H1 (cell line): ENCODE measurements around the gene CTIF. TPM values are rescaled to one million over a fixed set of nuclear protein-coding genes. Genes with fewer than 3 reads are reported as not detected.

ENCODE experiments used
- BCL11A ChIP-seq, 2 experiments: IDR thresholded peaks; one replicate each; pipeline ENCODE4 v1.6.1; 2011; ENCODE audit warnings: low read depth in 2 of 2, low read length in 2 of 2, mild to moderate bottlenecking in 2 of 2
- CBX8 ChIP-seq: fragments of 300-800, 300-1000 bp; sonication (generic); IDR thresholded peaks from 2 replicates; pipeline ENCODE4 v1.7.1; 2016; ENCODE audit warnings: low read depth, low read length, borderline replicate concordance
- FOSL1 ChIP-seq: IDR thresholded peaks from 2 replicates; pipeline ENCODE4 v1.6.1; 2011; ENCODE audit warnings: mild to moderate bottlenecking, low read depth, low read length, moderate library complexity; ENCODE audit not compliant: insufficient read depth
- NRF1 ChIP-seq: IDR thresholded peaks from 2 replicates; pipeline ENCODE4 v1.6.1; 2011; ENCODE audit warnings: mild to moderate bottlenecking, low read depth, low read length, improper control_type of control experiment
- RNF2 ChIP-seq: fragments of 200-900, 300-1000 bp; sonication (generic); IDR thresholded peaks from 2 replicates; pipeline ENCODE4 v1.7.1; 2016; ENCODE audit warnings: borderline replicate concordance, low read depth, mild to moderate bottlenecking, antibody characterized with exemption, low read length; ENCODE audit not compliant: poor library complexity, severe bottlenecking; ENCODE audit errors: missing control alignments
- polyA plus RNA-seq, 7 experiments: library from polyadenylated mRNA; depleted of rRNA in 3 of 7; stranded (reverse) in 5 of 7; unstranded in 2 of 7; fragments of >200 nt in 5 of 7; fragments of 200-250 nt in 2 of 7; gene quantifications; 1 replicate in 5 of 7; 2 replicates in 1 of 7; 4 replicates in 1 of 7; pipeline versions ENCODE4 v1.2.1 to v1.2.3, GENCODE V29; 2011 to 2013; ENCODE audit warnings: missing spikeins in 2 of 7, mixed read lengths in 2 of 7
- total RNA-seq: library from RNA; stranded (reverse); fragmentation: NEBNext Ultra II Directional; extraction: Animal tissue kit (Norgen Biotek cat#: 25700); gene quantifications from 2 replicates; pipeline ENCODE4 v1.2.1, GENCODE V29; 2021
- TF ChIP-seq, protein P1 (sequence below): IDR thresholded peaks from 2 replicates; pipeline ENCODE4 v1.6.1; 2012; ENCODE audit warnings: low read length, inconsistent platforms

CTIF gene
- total and polyA plus RNA-seq, 2 of the 8 experiments (the other 6 are each of a cell fraction or from before 2014, with no cell fraction given) = 9.0 to 17.8 TPM

DNA sequence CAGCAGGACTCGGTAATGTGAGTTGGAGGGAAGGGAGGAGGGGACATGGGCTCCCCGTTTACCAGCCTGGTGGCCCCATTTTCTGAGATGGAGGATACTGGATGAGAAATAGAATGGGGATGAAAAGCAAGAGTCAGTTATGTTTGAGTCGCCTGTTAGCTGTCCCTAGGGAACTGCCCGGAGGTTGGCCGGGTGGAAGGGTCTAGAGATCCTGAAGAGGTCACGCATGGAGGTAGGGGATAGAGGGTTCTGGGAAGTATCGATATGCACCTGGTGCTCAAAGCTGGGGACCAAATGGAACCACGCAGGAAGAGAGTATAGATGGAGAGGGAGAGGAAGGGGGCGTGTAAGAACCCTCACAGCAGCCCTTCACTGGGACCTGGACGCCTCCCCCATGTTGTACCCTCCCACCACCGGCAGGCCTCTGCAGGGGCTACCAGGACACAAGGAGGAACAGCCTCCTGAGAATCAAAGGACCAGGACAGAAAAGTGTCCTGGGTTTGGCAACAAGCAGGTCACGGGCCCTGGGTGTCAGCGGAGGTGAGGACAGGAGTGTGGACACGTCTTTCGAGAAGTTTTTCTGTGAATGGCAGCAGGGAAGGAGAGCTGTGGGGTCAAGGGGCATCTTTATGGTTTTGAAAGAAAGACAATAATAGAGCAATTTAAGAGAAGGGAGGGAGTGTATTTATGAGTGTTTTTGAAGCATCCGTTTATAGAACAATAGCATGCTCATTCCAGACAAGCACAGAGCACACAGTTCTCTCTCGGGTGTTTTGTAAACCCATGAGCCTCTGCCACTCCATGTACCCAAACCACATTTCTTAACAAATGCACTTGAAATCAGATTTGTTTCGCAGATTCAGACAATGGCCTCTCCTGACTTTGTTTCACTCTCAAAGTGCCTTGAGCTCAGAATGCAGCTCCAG is 279.8 kb downstream of the CTIF start (continued):
- TF ChIP-seq, protein P1, sequence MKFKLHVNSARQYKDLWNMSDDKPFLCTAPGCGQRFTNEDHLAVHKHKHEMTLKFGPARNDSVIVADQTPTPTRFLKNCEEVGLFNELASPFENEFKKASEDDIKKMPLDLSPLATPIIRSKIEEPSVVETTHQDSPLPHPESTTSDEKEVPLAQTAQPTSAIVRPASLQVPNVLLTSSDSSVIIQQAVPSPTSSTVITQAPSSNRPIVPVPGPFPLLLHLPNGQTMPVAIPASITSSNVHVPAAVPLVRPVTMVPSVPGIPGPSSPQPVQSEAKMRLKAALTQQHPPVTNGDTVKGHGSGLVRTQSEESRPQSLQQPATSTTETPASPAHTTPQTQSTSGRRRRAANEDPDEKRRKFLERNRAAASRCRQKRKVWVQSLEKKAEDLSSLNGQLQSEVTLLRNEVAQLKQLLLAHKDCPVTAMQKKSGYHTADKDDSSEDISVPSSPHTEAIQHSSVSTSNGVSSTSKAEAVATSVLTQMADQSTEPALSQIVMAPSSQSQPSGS = no peak
- no peak for TF ChIP-seq NRF1
- no peak for TF ChIP-seq RNF2
- TF ChIP-seq BCL11A (IDR thresholded peaks at IDR 0.05; ENCODE audit: low read depth in 2 of 2, low read length in 2 of 2) = no peak
- no peak for TF ChIP-seq FOSL1
- no peak for TF ChIP-seq CBX8
